ENCODE data around the gene GANAB.

Gene GANAB

DNA sequence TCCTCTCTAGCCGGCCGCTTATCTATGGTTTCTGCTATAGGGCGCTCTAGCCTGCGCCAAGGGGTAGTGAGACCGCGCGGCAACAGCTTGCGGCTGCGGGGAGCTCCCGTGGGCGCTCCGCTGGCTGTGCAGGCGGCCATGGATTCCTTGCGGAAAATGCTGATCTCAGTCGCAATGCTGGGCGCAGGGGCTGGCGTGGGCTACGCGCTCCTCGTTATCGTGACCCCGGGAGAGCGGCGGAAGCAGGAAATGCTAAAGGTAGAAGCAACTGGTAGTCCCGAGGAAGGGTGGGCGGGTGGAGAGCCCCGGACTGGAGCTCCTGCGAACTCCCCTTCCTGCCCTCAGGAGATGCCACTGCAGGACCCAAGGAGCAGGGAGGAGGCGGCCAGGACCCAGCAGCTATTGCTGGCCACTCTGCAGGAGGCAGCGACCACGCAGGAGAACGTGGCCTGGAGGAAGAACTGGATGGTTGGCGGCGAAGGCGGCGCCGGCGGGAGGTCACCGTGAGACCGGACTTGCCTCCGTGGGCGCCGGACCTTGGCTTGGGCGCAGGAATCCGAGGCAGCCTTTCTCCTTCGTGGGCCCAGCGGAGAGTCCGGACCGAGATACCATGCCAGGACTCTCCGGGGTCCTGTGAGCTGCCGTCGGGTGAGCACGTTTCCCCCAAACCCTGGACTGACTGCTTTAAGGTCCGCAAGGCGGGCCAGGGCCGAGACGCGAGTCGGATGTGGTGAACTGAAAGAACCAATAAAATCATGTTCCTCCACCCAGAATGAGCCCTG lies 25.4 kb upstream of the GANAB start, which contains the start of the genes LBHD1 and UQCC3:
Gene LBHD1, minus strand, starts transcription at position 660 of the 782 bp plus-strand sequence. CDS start 2,236 bp downstream, outside the sequence.
Gene UQCC3, plus strand, starts transcription at position 66 of the 782 bp plus-strand sequence. Its CDS starts 73 bp downstream, at position 139.
- TF ChIP-seq, protein P1, sequence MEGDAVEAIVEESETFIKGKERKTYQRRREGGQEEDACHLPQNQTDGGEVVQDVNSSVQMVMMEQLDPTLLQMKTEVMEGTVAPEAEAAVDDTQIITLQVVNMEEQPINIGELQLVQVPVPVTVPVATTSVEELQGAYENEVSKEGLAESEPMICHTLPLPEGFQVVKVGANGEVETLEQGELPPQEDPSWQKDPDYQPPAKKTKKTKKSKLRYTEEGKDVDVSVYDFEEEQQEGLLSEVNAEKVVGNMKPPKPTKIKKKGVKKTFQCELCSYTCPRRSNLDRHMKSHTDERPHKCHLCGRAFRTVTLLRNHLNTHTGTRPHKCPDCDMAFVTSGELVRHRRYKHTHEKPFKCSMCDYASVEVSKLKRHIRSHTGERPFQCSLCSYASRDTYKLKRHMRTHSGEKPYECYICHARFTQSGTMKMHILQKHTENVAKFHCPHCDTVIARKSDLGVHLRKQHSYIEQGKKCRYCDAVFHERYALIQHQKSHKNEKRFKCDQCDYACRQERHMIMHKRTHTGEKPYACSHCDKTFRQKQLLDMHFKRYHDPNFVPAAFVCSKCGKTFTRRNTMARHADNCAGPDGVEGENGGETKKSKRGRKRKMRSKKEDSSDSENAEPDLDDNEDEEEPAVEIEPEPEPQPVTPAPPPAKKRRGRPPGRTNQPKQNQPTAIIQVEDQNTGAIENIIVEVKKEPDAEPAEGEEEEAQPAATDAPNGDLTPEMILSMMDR (conservative IDR thresholded peaks at IDR 0.05): no peak
- H3K27ac ChIP-seq: peak within 1 kb of the TSS; percentile 95

DNA sequence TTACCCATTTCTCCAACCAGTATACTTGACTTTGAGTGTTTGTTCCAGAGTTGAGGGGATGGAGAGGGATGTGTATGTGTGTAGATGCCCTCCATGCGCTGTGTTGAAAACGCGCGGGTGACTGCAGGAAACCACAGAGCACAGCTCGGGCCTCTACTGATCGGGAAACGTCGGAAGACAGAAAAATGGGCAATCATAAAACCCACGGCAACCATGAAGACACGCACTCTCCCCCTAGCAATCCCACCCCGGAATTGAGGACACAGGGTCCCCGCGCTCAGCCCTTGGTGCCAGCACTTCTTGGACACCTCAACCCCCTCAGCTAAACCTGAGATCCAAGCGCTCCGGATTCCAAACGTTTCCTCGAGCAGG lies 24.8 kb upstream of the GANAB start:
- TF ChIP-seq, protein P1 (conservative IDR thresholded peaks at IDR 0.05): no peak
- H3K27ac ChIP-seq: peak overlapping the region; percentile 95

DNA sequence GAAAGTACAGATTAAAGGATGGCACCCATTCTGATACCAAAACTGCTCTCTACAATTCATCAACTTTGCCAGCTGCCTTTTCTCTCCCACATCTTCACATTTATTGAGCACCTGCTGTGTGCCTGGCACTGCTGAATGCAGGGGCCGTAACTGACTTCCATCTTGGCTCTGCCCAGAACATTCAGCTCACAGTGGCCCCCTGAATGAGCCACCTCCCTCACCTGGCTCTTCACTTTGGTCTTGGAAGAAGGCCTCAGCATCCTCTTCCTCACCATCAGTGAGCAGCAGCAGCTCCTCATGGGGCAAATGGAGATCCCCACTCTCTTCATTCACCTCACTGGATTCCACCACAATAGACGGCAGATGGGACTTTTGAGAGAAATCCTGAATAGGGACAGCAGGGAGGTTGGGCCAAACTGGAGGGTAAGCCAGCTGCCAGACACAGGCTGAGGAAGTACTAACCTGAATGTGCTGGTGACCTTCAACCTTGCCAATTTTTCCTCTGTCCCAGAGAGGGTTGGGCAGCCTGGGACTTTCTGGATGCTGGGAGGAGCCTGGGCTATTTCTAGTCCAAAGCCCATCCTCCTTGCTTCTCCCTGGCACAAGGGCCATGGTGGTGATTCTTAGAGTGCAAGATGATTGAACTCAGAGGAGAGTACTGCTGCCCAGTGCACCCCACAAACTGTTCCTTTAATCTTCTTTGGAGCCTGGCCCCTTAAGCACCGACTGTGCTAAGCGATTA lies 23.2 kb upstream of the GANAB start:
- H3K27ac ChIP-seq: peak overlapping the region; percentile 95
- TF ChIP-seq, protein P1 (conservative IDR thresholded peaks at IDR 0.05): no peak

DNA sequence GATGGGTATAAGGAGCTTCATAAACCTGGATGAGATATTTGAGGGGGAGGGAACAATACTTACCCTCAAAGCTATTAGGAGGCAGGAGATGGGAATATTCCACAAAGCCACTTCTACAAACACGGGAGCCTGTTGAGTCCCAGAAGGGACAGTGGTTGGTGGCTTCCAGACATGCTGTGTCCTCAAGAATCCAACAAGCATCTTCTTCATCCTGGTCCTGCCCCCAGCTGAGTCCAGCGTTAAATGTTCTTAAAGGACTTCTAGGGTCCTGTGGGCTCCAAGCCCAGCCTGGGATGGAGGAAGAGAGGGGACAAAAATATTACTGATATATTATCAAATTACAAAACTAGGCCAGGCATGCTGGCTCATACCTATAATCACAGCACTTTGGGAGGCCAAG lies 21.0 kb upstream of the GANAB start:
- peak overlapping the region; percentile 95 for H3K27ac ChIP-seq

DNA sequence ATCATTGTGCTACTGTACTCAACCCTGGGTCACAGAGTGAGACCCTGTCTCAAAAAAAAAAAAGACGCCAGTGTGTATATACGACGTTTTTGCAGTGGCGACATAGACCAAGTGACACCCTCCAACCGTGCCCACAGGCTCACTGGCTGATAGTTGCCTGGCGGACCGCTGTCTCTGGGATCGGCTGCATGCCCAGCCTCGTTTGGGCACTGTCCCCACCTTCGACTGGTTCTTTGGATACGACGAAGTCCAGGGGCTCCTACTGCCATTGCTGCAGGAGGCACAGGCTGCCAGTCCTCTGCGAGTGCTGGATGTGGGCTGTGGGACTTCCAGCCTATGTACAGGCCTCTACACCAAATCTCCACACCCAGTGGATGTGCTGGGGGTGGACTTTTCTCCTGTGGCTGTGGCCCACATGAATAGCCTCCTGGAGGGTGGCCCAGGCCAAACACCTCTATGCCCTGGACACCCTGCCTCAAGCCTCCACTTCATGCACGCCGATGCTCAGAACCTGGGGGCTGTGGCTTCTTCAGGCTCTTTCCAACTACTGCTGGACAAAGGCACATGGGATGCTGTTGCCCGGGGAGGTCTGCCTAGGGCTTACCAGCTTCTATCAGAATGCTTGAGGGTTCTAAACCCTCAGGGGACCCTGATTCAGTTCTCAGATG lies 20.0 kb upstream of the GANAB start:
- TF ChIP-seq, protein P1 (conservative IDR thresholded peaks at IDR 0.05): no peak
- H3K27ac ChIP-seq: peak overlapping the region; percentile 95

More for the DNA sequence above, 21.0 kb upstream of the GANAB start:
- TF ChIP-seq, protein P1 (conservative IDR thresholded peaks at IDR 0.05): no peak

DNA sequence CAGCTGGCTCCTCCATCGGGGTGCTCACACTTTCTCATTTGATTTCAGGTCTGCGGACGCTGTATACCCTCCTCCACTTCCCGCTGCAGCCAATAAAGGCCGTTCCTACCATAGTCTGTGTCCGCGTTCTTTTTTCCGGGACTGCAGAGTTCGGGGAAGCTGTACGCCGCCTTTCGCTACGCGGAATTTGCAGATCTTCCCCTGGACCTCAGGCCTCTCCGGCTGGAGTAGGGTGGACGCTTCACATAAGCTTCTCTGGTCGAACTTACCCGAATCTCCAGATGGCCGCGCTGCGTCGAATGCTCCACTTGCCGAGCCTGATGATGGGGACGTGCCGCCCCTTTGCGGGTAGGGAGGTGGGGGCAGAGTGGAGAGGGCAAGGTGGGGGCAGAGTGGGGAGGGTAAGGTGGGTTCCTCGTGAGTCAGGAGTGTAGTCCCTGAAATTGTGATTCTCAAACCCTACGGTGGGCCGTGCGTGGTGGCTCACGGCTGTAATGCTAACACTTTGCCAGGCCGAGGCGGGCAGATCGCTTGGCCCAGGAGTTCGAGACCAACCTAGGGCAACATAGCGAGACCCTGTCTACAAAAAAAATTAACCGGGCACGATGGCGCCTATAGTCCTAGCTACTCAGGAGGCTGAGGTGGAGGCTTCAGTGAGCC lies 19.3 kb upstream of the GANAB start:
- TF ChIP-seq, protein P1 (conservative IDR thresholded peaks at IDR 0.05): no peak
- peak overlapping the region; percentile 95 for H3K27ac ChIP-seq

Measured in VCaP (cell line).